GM23338 (cell line): ENCODE results near the gene ADCY5. TPM values are rescaled to one million over a fixed set of nuclear protein-coding genes. Genes with fewer than 3 reads are reported as not detected.

ENCODE experiments used
- ATAC-seq: fragments of 200-7000 bp; cut with Tn5 transposase; 3 replicates; pipeline ENCODE4 v1.9.1; 2020
- DNase-seq: peaks from one replicate; pipeline ENCODE4 v3.0.0-alpha.2; 2015; ENCODE audit warnings: low spot score
- H2AFZ ChIP-seq: fragments of 200-600 bp; sonication (generic); 2 replicates; pipeline ENCODE4 v1.8.0; 2016; ENCODE audit warnings: antibody characterized with exemption, mild to moderate bottlenecking, moderate library complexity
- H3F3A ChIP-seq: fragments of 200-600 bp; sonication (generic); replicated peaks from 2 replicates; pipeline ENCODE4 v1.8.0; 2017; ENCODE audit warnings: antibody characterized with exemption, mixed run types, low read depth
- H3K27ac ChIP-seq: fragments of 200-600 bp; sonication (generic); 2 replicates; pipeline ENCODE4 v1.6.1; 2016; ENCODE audit warnings: low read depth
- H3K27me3 ChIP-seq: fragments of 200-600 bp; sonication (generic); 2 replicates; pipeline ENCODE4 v1.8.0; 2016; ENCODE audit warnings: mild to moderate bottlenecking, mixed run types, moderate library complexity; ENCODE audit not compliant: insufficient read depth
- H3K36me3 ChIP-seq: fragments of 200-600 bp; sonication (generic); 2 replicates; pipeline ENCODE4 v1.8.0; 2016; ENCODE audit warnings: mild to moderate bottlenecking; ENCODE audit not compliant: insufficient read depth
- H3K4me1 ChIP-seq: fragments of 200-600 bp; sonication (generic); 2 replicates; pipeline ENCODE4 v1.8.0; 2016; ENCODE audit warnings: mild to moderate bottlenecking, moderate library complexity; ENCODE audit not compliant: insufficient read depth
- H3K4me2 ChIP-seq: fragments of 200-600 bp; sonication (generic); 2 replicates; pipeline ENCODE4 v1.7.1; 2017; ENCODE audit warnings: mixed run types
- H3K4me3 ChIP-seq: fragments of 200-600 bp; sonication (generic); 2 replicates; pipeline ENCODE4 v1.6.1; 2016; ENCODE audit warnings: mixed run types
- H3K79me2 ChIP-seq: fragments of 200-600 bp; sonication (generic); replicated peaks from 2 replicates; pipeline ENCODE4 v1.8.0; 2017; ENCODE audit warnings: mild to moderate bottlenecking; ENCODE audit not compliant: insufficient read depth
- H3K9me2 ChIP-seq: fragments of 200-600 bp; sonication (generic); 2 replicates; pipeline ENCODE4 v1.8.0; 2017; ENCODE audit not compliant: insufficient read depth
- H4K20me1 ChIP-seq: fragments of 200-600 bp; sonication (generic); replicated peaks from 2 replicates; pipeline ENCODE4 v1.8.0; 2017; ENCODE audit warnings: mild to moderate bottlenecking; ENCODE audit not compliant: insufficient read depth
- H3K27ac Mint-ChIP-seq: 2 replicates; pipeline ENCODE4 v1.8.0; 2020; ENCODE audit warnings: inconsistent platforms, mild to moderate bottlenecking, moderate library complexity, mixed read lengths
- H3K27me3 Mint-ChIP-seq: 3 replicates; pipeline ENCODE4 v1.8.0; 2022; ENCODE audit warnings: low read depth, mild to moderate bottlenecking, moderate library complexity, mixed read lengths, inconsistent platforms; ENCODE audit not compliant: insufficient read depth, poor library complexity
- H3K36me3 Mint-ChIP-seq: 3 replicates; pipeline ENCODE4 v1.8.0; 2021; ENCODE audit warnings: low read depth, mild to moderate bottlenecking, inconsistent platforms, moderate library complexity, mixed read lengths
- H3K4me1 Mint-ChIP-seq: 3 replicates; pipeline ENCODE4 v1.8.0; 2020; ENCODE audit warnings: mild to moderate bottlenecking, inconsistent platforms, mixed read lengths
- H3K4me3 Mint-ChIP-seq: 3 replicates; pipeline ENCODE4 v1.8.0; 2021; ENCODE audit warnings: moderate library complexity, mild to moderate bottlenecking, inconsistent platforms, mixed read lengths
- H3K9me3 Mint-ChIP-seq: 3 replicates; pipeline ENCODE4 v1.8.0; 2020; ENCODE audit warnings: moderate library complexity, mild to moderate bottlenecking, inconsistent platforms, mixed read lengths
- CREB1 ChIP-seq: fragments of 250-450 bp; sonication (Bioruptor Pico); IDR thresholded peaks from 2 replicates; pipeline ENCODE4 v1.5.0; 2020; ENCODE audit warnings: low read depth, mild to moderate bottlenecking, moderate library complexity
- EZH2 ChIP-seq: fragments of 200-600 bp; sonication (generic); IDR thresholded peaks from one replicate; pipeline ENCODE4 v1.8.0; 2017; ENCODE audit warnings: antibody characterized with exemption, mild to moderate bottlenecking, low read depth; ENCODE audit not compliant: unreplicated experiment
- EZH2phosphoT487 ChIP-seq: fragments of 200-600 bp; sonication (generic); IDR thresholded peaks from one replicate; pipeline ENCODE4 v1.8.1; 2018; ENCODE audit warnings: antibody characterized with exemption; ENCODE audit not compliant: unreplicated experiment
- JUNB ChIP-seq: IDR thresholded peaks from one replicate; pipeline ENCODE4 v1.6.1; 2016; ENCODE audit warnings: antibody characterized with exemption; ENCODE audit not compliant: unreplicated experiment
- NANOG ChIP-seq: IDR thresholded peaks from 2 replicates; pipeline ENCODE4 v1.6.1; 2016; ENCODE audit warnings: antibody characterized with exemption, borderline replicate concordance
- POLR2AphosphoS5 ChIP-seq: IDR thresholded peaks from 2 replicates; pipeline ENCODE4 v1.6.1; 2016; ENCODE audit warnings: antibody characterized with exemption, low read depth
- STAT1 ChIP-seq: IDR thresholded peaks from one replicate; pipeline ENCODE4 v1.6.1; 2016; ENCODE audit warnings: antibody characterized with exemption; ENCODE audit not compliant: unreplicated experiment
- ZNF114 ChIP-seq: fragments of 250-450 bp; sonication (Bioruptor Pico); IDR thresholded peaks from 2 replicates; pipeline ENCODE4 v1.5.0; 2020; ENCODE audit warnings: mild to moderate bottlenecking, moderate library complexity
- ZNF331 ChIP-seq: fragments of 250-450 bp; sonication (Bioruptor Pico); IDR thresholded peaks from 2 replicates; pipeline ENCODE4 v1.5.0; 2020; ENCODE audit warnings: low read depth, mild to moderate bottlenecking, moderate library complexity
- polyA plus RNA-seq: library from polyadenylated mRNA; unstranded; fragments of >200 nt; fragmentation: Nextera tagmentation; extraction: Ambion mirVana; gene quantifications from 2 replicates; pipeline ENCODE4 v1.2.1, GENCODE V29; 2016
- total RNA-seq: library from RNA; depleted of rRNA; stranded (reverse); fragments of >200 nt; shearing (Covaris generic); gene quantifications from 2 replicates; pipeline ENCODE4 v1.2.3, GENCODE V29; 2014
- TF ChIP-seq, protein P1 (sequence below): fragments of 250-450 bp; sonication (Bioruptor Pico); IDR thresholded peaks from 2 replicates; pipeline ENCODE4 v1.5.0; 2020; ENCODE audit warnings: mild to moderate bottlenecking, moderate library complexity
- TF ChIP-seq, protein P2 (sequence below), 2 experiments: fragments of 200-600 bp in 1 of 2; sonication (generic) in 1 of 2; conservative IDR thresholded peaks; 2 replicates each; pipeline versions ENCODE4 v1.5.1 to v1.6.1; 2016 to 2017; ENCODE audit warnings: antibody characterized with exemption in 2 of 2, low read depth in 2 of 2, mild to moderate bottlenecking in 2 of 2, moderate library complexity in 1 of 2
- TF ChIP-seq, protein P3 (sequence below): IDR thresholded peaks from 2 replicates; pipeline ENCODE4 v1.6.1; 2016; ENCODE audit warnings: antibody characterized with exemption
- TF ChIP-seq, protein P4 (sequence below): IDR thresholded peaks from one replicate; pipeline ENCODE4 v1.6.1; 2018; ENCODE audit warnings: antibody characterized with exemption; ENCODE audit not compliant: unreplicated experiment

Gene ADCY5
- total and polyA plus RNA-seq, 2 experiments from 2014 or later, result 3.5 to 10.2 TPM

DNA sequence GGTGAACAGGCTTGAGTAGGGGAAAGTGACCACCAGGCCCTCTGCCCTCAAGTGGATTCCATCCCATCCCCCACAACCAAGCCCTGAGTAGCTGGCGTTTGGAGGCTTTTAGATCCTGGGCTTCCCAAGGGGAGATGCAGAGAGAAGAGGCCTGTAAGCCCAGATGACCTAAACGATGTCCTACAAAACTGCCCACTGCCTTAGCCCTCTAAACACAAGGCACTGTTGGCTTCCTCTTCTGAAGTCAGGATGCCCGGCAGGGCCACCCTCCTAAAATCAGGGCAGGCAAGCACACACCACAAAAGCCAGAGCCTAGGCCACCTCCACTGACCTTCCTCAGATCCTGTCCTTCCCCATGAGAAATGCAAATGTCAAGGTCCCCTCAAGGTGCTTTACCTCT is 68.6 kb downstream of the ADCY5 start:
- Histone ChIP-seq H3K27ac (no peak overlapping the region), H3K4me3 (no peak overlapping the region), H3F3A (no peaks in the 10 kb centered on the region), H4K20me1 (no peaks in the 10 kb centered on the region), H2AFZ (no peak overlapping the region), H3K79me2 (no peaks in the 10 kb centered on the region), H3K4me1 (peaks cover 5% of the 10 kb centered on the region), H3K36me3 (no peaks in the 10 kb centered on the region), H3K27me3 (no peaks in the 10 kb centered on the region), H3K4me2 (no peak overlapping the region), H3K9me2 (no peaks in the 10 kb centered on the region)
- Mint-ChIP-seq H3K9me3 (no peaks in the 10 kb centered on the region), H3K4me3 (no peak overlapping the region), H3K4me1 (peaks cover 23% of the 10 kb centered on the region), H3K27ac (no peak overlapping the region), H3K36me3 (no peaks in the 10 kb centered on the region), H3K27me3 (peaks cover 3% of the 10 kb centered on the region)
- ATAC-seq, result no peak
- no peak for DNase-seq
- TF ChIP-seq, protein P1, sequence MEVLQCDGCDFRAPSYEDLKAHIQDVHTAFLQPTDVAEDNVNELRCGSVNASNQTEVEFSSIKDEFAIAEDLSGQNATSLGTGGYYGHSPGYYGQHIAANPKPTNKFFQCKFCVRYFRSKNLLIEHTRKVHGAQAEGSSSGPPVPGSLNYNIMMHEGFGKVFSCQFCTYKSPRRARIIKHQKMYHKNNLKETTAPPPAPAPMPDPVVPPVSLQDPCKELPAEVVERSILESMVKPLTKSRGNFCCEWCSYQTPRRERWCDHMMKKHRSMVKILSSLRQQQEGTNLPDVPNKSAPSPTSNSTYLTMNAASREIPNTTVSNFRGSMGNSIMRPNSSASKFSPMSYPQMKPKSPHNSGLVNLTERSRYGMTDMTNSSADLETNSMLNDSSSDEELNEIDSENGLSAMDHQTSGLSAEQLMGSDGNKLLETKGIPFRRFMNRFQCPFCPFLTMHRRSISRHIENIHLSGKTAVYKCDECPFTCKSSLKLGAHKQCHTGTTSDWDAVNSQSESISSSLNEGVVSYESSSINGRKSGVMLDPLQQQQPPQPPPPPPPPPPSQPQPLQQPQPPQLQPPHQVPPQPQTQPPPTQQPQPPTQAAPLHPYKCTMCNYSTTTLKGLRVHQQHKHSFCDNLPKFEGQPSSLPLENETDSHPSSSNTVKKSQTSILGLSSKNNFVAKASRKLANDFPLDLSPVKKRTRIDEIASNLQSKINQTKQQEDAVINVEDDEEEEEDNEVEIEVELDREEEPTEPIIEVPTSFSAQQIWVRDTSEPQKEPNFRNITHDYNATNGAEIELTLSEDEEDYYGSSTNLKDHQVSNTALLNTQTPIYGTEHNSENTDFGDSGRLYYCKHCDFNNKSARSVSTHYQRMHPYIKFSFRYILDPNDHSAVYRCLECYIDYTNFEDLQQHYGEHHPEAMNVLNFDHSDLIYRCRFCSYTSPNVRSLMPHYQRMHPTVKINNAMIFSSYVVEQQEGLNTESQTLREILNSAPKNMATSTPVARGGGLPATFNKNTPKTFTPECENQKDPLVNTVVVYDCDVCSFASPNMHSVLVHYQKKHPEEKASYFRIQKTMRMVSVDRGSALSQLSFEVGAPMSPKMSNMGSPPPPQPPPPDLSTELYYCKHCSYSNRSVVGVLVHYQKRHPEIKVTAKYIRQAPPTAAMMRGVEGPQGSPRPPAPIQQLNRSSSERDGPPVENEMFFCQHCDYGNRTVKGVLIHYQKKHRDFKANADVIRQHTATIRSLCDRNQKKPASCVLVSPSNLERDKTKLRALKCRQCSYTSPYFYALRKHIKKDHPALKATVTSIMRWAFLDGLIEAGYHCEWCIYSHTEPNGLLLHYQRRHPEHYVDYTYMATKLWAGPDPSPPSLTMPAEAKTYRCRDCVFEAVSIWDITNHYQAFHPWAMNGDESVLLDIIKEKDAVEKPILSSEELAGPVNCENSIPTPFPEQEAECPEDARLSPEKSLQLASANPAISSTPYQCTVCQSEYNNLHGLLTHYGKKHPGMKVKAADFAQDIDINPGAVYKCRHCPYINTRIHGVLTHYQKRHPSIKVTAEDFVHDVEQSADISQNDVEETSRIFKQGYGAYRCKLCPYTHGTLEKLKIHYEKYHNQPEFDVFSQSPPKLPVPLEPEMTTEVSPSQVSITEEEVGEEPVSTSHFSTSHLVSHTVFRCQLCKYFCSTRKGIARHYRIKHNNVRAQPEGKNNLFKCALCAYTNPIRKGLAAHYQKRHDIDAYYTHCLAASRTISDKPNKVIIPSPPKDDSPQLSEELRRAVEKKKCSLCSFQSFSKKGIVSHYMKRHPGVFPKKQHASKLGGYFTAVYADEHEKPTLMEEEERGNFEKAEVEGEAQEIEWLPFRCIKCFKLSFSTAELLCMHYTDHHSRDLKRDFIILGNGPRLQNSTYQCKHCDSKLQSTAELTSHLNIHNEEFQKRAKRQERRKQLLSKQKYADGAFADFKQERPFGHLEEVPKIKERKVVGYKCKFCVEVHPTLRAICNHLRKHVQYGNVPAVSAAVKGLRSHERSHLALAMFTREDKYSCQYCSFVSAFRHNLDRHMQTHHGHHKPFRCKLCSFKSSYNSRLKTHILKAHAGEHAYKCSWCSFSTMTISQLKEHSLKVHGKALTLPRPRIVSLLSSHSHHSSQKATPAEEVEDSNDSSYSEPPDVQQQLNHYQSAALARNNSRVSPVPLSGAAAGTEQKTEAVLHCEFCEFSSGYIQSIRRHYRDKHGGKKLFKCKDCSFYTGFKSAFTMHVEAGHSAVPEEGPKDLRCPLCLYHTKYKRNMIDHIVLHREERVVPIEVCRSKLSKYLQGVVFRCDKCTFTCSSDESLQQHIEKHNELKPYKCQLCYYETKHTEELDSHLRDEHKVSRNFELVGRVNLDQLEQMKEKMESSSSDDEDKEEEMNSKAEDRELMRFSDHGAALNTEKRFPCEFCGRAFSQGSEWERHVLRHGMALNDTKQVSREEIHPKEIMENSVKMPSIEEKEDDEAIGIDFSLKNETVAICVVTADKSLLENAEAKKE, result no peak
- TF ChIP-seq EZH2phosphoT487 (no peak), JUNB (no peak), EZH2 (no peak), POLR2AphosphoS5 (no peak), ZNF114 (no peak), STAT1 (no peak), CREB1 (CRISPR knock-in tag) (no peak), NANOG (no peak), ZNF331 (no peak)
- TF ChIP-seq, protein P2, sequence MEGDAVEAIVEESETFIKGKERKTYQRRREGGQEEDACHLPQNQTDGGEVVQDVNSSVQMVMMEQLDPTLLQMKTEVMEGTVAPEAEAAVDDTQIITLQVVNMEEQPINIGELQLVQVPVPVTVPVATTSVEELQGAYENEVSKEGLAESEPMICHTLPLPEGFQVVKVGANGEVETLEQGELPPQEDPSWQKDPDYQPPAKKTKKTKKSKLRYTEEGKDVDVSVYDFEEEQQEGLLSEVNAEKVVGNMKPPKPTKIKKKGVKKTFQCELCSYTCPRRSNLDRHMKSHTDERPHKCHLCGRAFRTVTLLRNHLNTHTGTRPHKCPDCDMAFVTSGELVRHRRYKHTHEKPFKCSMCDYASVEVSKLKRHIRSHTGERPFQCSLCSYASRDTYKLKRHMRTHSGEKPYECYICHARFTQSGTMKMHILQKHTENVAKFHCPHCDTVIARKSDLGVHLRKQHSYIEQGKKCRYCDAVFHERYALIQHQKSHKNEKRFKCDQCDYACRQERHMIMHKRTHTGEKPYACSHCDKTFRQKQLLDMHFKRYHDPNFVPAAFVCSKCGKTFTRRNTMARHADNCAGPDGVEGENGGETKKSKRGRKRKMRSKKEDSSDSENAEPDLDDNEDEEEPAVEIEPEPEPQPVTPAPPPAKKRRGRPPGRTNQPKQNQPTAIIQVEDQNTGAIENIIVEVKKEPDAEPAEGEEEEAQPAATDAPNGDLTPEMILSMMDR (conservative IDR thresholded peaks at IDR 0.05; ENCODE audit: low read depth in 2 of 2), result no peak
- TF ChIP-seq, protein P3, sequence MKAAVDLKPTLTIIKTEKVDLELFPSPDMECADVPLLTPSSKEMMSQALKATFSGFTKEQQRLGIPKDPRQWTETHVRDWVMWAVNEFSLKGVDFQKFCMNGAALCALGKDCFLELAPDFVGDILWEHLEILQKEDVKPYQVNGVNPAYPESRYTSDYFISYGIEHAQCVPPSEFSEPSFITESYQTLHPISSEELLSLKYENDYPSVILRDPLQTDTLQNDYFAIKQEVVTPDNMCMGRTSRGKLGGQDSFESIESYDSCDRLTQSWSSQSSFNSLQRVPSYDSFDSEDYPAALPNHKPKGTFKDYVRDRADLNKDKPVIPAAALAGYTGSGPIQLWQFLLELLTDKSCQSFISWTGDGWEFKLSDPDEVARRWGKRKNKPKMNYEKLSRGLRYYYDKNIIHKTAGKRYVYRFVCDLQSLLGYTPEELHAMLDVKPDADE, result no peak
- TF ChIP-seq, protein P4, sequence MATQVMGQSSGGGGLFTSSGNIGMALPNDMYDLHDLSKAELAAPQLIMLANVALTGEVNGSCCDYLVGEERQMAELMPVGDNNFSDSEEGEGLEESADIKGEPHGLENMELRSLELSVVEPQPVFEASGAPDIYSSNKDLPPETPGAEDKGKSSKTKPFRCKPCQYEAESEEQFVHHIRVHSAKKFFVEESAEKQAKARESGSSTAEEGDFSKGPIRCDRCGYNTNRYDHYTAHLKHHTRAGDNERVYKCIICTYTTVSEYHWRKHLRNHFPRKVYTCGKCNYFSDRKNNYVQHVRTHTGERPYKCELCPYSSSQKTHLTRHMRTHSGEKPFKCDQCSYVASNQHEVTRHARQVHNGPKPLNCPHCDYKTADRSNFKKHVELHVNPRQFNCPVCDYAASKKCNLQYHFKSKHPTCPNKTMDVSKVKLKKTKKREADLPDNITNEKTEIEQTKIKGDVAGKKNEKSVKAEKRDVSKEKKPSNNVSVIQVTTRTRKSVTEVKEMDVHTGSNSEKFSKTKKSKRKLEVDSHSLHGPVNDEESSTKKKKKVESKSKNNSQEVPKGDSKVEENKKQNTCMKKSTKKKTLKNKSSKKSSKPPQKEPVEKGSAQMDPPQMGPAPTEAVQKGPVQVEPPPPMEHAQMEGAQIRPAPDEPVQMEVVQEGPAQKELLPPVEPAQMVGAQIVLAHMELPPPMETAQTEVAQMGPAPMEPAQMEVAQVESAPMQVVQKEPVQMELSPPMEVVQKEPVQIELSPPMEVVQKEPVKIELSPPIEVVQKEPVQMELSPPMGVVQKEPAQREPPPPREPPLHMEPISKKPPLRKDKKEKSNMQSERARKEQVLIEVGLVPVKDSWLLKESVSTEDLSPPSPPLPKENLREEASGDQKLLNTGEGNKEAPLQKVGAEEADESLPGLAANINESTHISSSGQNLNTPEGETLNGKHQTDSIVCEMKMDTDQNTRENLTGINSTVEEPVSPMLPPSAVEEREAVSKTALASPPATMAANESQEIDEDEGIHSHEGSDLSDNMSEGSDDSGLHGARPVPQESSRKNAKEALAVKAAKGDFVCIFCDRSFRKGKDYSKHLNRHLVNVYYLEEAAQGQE, result no peak
